GM12878 (cell line): Measurements from ENCODE around the gene SDCCAG8. TPM values are rescaled to one million over a fixed set of nuclear protein-coding genes. Genes with fewer than 3 reads are reported as not detected.

Experiments used
- ATAC-seq: fragments of 200-7000 bp; cut with Tn5 transposase; 3 replicates; pipeline ENCODE4 v1.9.1; 2020; ENCODE audit warnings: mild to moderate bottlenecking, moderate library complexity
- BruUV-seq: library from RNA; stranded (reverse); fragments of 400-500 nt; replicated peaks from 2 replicates; lab custom pipeline; 2021; lab: Mats Ljungman, UMichigan
- CTCF ChIA-PET: fragments of 300-600 bp; sonication (Branson Sonifier 250); formaldehyde crosslinking; extraction: SDS; loops from one replicate; lab custom pipeline; 2021; ENCODE audit warnings: inconsistent platforms; lab: Yijun Ruan, JAX
- POLR2A ChIA-PET: fragments of 350-600 bp; formaldehyde crosslinking; extraction: SDS; loops from one replicate; lab custom pipeline; 2021; ENCODE audit warnings: inconsistent platforms; lab: Charles Lee
- RAD21 ChIA-PET: fragments of 300-600 bp; sonication (Branson Sonifier 250); formaldehyde crosslinking; loops from one replicate; lab custom pipeline; 2023; ENCODE audit warnings: antibody characterized with exemption; ENCODE audit not compliant: unreplicated experiment; lab: Charles Lee
- SMC1A ChIA-PET: fragments of 300-600 bp; sonication (Branson Sonifier 250); formaldehyde crosslinking; loops from one replicate; lab custom pipeline; 2023; ENCODE audit not compliant: unreplicated experiment, uncharacterized antibody; lab: Charles Lee
- DNase-seq: peaks from one replicate; pipeline ENCODE4 v3.0.0-alpha.2; 2011; ENCODE audit warnings: low read depth, low spot score
- FAIRE-seq: peaks from 3 replicates; lab custom pipeline; 2011; peaks lifted over from hg19 to GRCh38; lab: Jason Lieb, UNC
- H2AFZ ChIP-seq: 2 replicates; pipeline ENCODE4 v1.6.0; 2011; ENCODE audit warnings: low read depth, low read length, control low read depth; ENCODE audit not compliant: control insufficient read depth
- H3K27ac ChIP-seq: 2 replicates; pipeline ENCODE4 v1.5.1; 2011; ENCODE audit warnings: control low read depth; ENCODE audit not compliant: control insufficient read depth, insufficient read depth
- H3K27me3 ChIP-seq, 2 experiments: replicated peaks in 1 of 2; 2 replicates each; pipeline versions ENCODE4 v1.6.0 to v1.6.1; 2011; ENCODE audit warnings: low read length in 1 of 2; ENCODE audit not compliant: control insufficient read depth in 2 of 2, insufficient read depth in 2 of 2
- H3K36me3 ChIP-seq, 2 experiments: 2 replicates each; pipeline ENCODE4 v1.5.1; 2011; ENCODE audit warnings: low read length in 1 of 2; ENCODE audit not compliant: control insufficient read depth in 2 of 2, insufficient read depth in 2 of 2
- H3K4me1 ChIP-seq: 2 replicates; pipeline ENCODE4 v1.6.1; 2011; ENCODE audit warnings: mild to moderate bottlenecking, low read length, moderate library complexity, mixed read lengths; ENCODE audit not compliant: control insufficient read depth, insufficient read depth
- H3K4me2 ChIP-seq: 2 replicates; pipeline ENCODE4 v1.6.0; 2011; ENCODE audit warnings: control low read depth; ENCODE audit not compliant: control insufficient read depth, insufficient read depth
- H3K4me3 ChIP-seq: fragments of 200-600 bp; sonication (generic); 2 replicates; pipeline ENCODE4 v1.5.1; 2016
- H3K79me2 ChIP-seq: 2 replicates; pipeline ENCODE4 v1.6.0; 2011; ENCODE audit warnings: low read length; ENCODE audit not compliant: control insufficient read depth, insufficient read depth
- H3K9ac ChIP-seq: 2 replicates; pipeline ENCODE4 v1.8.0; 2011; ENCODE audit warnings: low read length, control low read depth, mixed read lengths; ENCODE audit not compliant: control insufficient read depth, insufficient read depth
- H3K9me3 ChIP-seq: replicated peaks from 3 replicates; pipeline ENCODE4 v1.5.1; 2011; ENCODE audit warnings: mild to moderate bottlenecking, low read length; ENCODE audit not compliant: control insufficient read depth, insufficient read depth
- H4K20me1 ChIP-seq: 2 replicates; pipeline ENCODE4 v1.6.0; 2011; ENCODE audit not compliant: control insufficient read depth, insufficient read depth
- BACH1 ChIP-seq: fragments of 450-650 bp; IDR thresholded peaks from 2 replicates; pipeline ENCODE4 v1.6.1; 2017; ENCODE audit warnings: mild to moderate bottlenecking, borderline replicate concordance
- CREM ChIP-seq: IDR thresholded peaks from 2 replicates; pipeline ENCODE4 v1.6.1; 2014; ENCODE audit warnings: antibody characterized with exemption, low read depth
- ESRRA ChIP-seq: IDR thresholded peaks from 2 replicates; pipeline ENCODE4 v1.6.1; 2012; ENCODE audit warnings: mild to moderate bottlenecking, low read length, improper control_type of control experiment
- JUND ChIP-seq: IDR thresholded peaks from 2 replicates; pipeline ENCODE4 v1.6.1; 2012; ENCODE audit warnings: low read depth, mild to moderate bottlenecking, low read length, improper control_type of control experiment, moderate library complexity
- LARP7 ChIP-seq: fragments of 450-650 bp; IDR thresholded peaks from 2 replicates; pipeline ENCODE4 v1.6.1; 2017; ENCODE audit warnings: mild to moderate bottlenecking
- NFYA ChIP-seq: IDR thresholded peaks from 2 replicates; pipeline ENCODE4 v1.6.1; 2011; ENCODE audit warnings: low read depth, mild to moderate bottlenecking, low read length, improper control_type of control experiment, borderline replicate concordance
- NR2C1 ChIP-seq: fragments of 450-650 bp; IDR thresholded peaks from 2 replicates; pipeline ENCODE4 v1.6.1; 2017; ENCODE audit warnings: antibody characterized with exemption, mild to moderate bottlenecking, moderate library complexity
- NR2C2 ChIP-seq: IDR thresholded peaks from 2 replicates; pipeline ENCODE4 v1.6.1; 2011; ENCODE audit warnings: borderline replicate concordance, low read depth; ENCODE audit not compliant: control insufficient read depth, insufficient read length
- RAD21 ChIP-seq: IDR thresholded peaks from 2 replicates; pipeline ENCODE4 v1.6.1; 2011; ENCODE audit warnings: mild to moderate bottlenecking, low read depth, low read length, moderate library complexity; ENCODE audit not compliant: insufficient read depth
- RAD51 ChIP-seq: fragments of 450-650 bp; IDR thresholded peaks from 2 replicates; pipeline ENCODE4 v1.6.1; 2016; ENCODE audit warnings: moderate library complexity, mild to moderate bottlenecking, inconsistent platforms
- RFX5 ChIP-seq: IDR thresholded peaks from 2 replicates; pipeline ENCODE4 v1.6.1; 2011; ENCODE audit warnings: low read depth, low read length, improper control_type of control experiment
- TAF1 ChIP-seq: IDR thresholded peaks from 2 replicates; pipeline ENCODE4 v1.6.1; 2011; ENCODE audit warnings: mild to moderate bottlenecking, low read depth, low read length, borderline replicate concordance
- TBL1XR1 ChIP-seq: IDR thresholded peaks from 2 replicates; pipeline ENCODE4 v1.6.1; 2012; ENCODE audit warnings: low read depth, low read length, improper control_type of control experiment
- TCF3 ChIP-seq: IDR thresholded peaks from 2 replicates; pipeline ENCODE4 v1.6.1; 2012; ENCODE audit warnings: low read depth, mild to moderate bottlenecking, low read length, borderline replicate concordance; ENCODE audit not compliant: insufficient read depth
- whole genome bisulfite sequencing: methylation state at CpG from one replicate; pipeline ENCODE4 v1.1.6; 2016; ENCODE audit warnings: low lambda C conversion rate; ENCODE audit not compliant: insufficient replicate concordance, insufficient coverage; ENCODE audit errors: missing lambda C conversion rate; 5-methylcytosine and 5-hydroxymethylcytosine counted together
- in situ Hi-C: fragments of 300-500 bp; cut with MboI; formaldehyde crosslinking; loops from 9 replicates; pipeline ENCODE4 v1.14.3; 2018; ENCODE audit warnings: mixed read lengths
- intact Hi-C: fragments of 100-400 bp; cut with micrococcal nuclease; formaldehyde crosslinking; loops from one replicate; pipeline ENCODE4 v1.14.2; 2022; ENCODE audit not compliant: unreplicated experiment
- polyA plus RNA-seq, 11 experiments: library from polyadenylated mRNA; depleted of rRNA in 4 of 11; unstranded in 6 of 11; stranded (reverse) in 5 of 11; fragments of >200 nt; fragmentation: Nextera tagmentation in 4 of 11; fragmentation: Illumina TruSeq in 1 of 11; extraction: Ambion mirVana in 4 of 11; extraction: Trizol in 1 of 11; gene quantifications; 1 replicate in 1 of 11; 2 replicates in 10 of 11; pipeline versions ENCODE4 v1.2.1 to v1.2.3, GENCODE V29; 2011 to 2016; ENCODE audit warnings: inconsistent platforms in 2 of 11, missing spikeins in 2 of 11, low read depth in 1 of 11
- total RNA-seq, 4 experiments: library from RNA; depleted of rRNA in 3 of 4; stranded (reverse); fragments of >200 nt in 3 of 4; fragmentation: Illumina TruSeq in 1 of 4; extraction: Trizol in 1 of 4; gene quantifications; 2 replicates each; pipeline versions ENCODE4 v1.2.1 to v1.2.3, GENCODE V29; 2013 to 2021
- TF ChIP-seq, protein P1 (sequence below): fragments of 450-650 bp; conservative IDR thresholded peaks from 2 replicates; pipeline ENCODE4 v1.6.1; 2017; ENCODE audit warnings: mild to moderate bottlenecking, moderate library complexity
- TF ChIP-seq, protein P2 (sequence below): fragments of 450-650 bp; formaldehyde crosslinking; IDR thresholded peaks from 2 replicates; pipeline ENCODE4 v1.4.0; 2020; ENCODE audit warnings: mild to moderate bottlenecking, moderate library complexity
- TF ChIP-seq, protein P3 (sequence below): IDR thresholded peaks from 2 replicates; pipeline ENCODE4 v1.6.1; 2012; ENCODE audit warnings: low read depth, low read length, improper control_type of control experiment

Gene SDCCAG8
- total and polyA plus RNA-seq, 10 of the 15 experiments (the other 5 are each of a cell fraction or from before 2014, with no cell fraction given): 15.0 to 25.6 (median 20.6) TPM

DNA sequence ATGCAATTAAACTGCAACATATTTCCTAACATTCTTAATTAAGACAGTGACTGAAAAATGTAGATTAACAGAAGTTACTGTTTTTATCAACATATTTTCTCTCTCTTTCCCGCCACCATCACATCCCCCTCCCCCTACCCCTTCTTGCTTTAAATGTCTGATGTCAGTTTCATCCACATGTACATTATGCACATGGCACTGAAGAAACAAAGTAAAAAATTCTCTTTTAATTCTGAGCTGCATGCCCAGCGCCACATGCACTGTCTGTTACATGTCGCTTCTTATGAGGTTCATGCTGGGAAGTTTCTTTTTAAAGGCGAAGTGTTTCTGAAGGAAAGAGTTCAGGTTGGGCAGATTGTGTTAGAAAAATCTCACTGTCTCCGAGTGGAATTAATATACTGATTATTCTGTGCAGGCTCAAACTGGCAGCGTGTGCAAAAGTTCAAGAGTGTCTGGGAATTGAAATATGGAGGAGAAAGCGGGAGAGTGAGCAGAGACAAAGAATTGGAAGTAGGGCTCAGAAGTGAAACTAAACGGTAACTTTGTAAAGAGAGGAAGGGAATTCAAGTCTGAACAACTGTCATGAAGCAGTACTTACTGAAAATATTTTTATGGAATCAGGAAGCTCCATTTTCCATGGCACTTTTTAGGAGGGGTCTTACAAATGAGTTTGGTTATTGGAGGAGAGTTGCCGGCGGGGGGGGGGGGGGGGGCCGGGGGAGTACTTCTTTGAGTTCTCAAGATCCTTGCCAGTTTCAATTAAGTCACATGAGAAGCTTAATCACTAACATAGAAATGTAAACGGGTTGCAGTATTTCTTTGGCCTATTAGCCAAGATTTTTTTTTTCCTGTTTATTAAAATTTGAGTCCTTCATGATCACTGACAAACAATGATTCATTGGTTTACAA, 217.6 kb downstream of the SDCCAG8 start:
- ATAC-seq (no peak), DNase-seq (no peak), FAIRE-seq (no peak)
- Histone ChIP-seq H3K9ac (no peak overlapping the region), H4K20me1 (no peaks in the 10 kb centered on the region), H2AFZ (no peak overlapping the region), H3K79me2 (no peaks in the 10 kb centered on the region), H3K27me3 (no peaks in the 10 kb centered on the region), H3K36me3 (no peaks in the 10 kb centered on the region), H3K4me2 (no peak overlapping the region), H3K4me3 (no peak overlapping the region), H3K4me1 (peaks cover 7% of the 10 kb centered on the region; the same call in 1 of the 2 replicates), H3K27ac (no peak overlapping the region), H3K9me3 (no peaks in the 10 kb centered on the region)
- POLR2A ChIA-PET: no interaction called here
- 67% methylated on average over 12 of the region's 12 CpGs for WGBS
- SMC1A ChIA-PET: interaction anchor here (0.6 kb wide), 1 partner anchor 96 kb away, joined by 3 read pairs; no protein-coding TSS in a partner anchor
- intact Hi-C loops (no loop called here), in situ Hi-C loops (no loop called here)
- BruUV-seq: no TSS peak
- RAD21 ChIA-PET: no interaction called here
- CTCF ChIA-PET: no interaction called here
- TF ChIP-seq, protein P1, sequence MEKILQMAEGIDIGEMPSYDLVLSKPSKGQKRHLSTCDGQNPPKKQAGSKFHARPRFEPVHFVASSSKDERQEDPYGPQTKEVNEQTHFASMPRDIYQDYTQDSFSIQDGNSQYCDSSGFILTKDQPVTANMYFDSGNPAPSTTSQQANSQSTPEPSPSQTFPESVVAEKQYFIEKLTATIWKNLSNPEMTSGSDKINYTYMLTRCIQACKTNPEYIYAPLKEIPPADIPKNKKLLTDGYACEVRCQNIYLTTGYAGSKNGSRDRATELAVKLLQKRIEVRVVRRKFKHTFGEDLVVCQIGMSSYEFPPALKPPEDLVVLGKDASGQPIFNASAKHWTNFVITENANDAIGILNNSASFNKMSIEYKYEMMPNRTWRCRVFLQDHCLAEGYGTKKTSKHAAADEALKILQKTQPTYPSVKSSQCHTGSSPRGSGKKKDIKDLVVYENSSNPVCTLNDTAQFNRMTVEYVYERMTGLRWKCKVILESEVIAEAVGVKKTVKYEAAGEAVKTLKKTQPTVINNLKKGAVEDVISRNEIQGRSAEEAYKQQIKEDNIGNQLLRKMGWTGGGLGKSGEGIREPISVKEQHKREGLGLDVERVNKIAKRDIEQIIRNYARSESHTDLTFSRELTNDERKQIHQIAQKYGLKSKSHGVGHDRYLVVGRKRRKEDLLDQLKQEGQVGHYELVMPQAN: no peak
- no peak for TF ChIP-seq NFYA
- TF ChIP-seq CREM: no peak
- TF ChIP-seq JUND: no peak
- TF ChIP-seq RFX5: no peak
- no peak for TF ChIP-seq NR2C2
- no peak for TF ChIP-seq TAF1
- TF ChIP-seq TCF3: no peak
- TF ChIP-seq, protein P2, sequence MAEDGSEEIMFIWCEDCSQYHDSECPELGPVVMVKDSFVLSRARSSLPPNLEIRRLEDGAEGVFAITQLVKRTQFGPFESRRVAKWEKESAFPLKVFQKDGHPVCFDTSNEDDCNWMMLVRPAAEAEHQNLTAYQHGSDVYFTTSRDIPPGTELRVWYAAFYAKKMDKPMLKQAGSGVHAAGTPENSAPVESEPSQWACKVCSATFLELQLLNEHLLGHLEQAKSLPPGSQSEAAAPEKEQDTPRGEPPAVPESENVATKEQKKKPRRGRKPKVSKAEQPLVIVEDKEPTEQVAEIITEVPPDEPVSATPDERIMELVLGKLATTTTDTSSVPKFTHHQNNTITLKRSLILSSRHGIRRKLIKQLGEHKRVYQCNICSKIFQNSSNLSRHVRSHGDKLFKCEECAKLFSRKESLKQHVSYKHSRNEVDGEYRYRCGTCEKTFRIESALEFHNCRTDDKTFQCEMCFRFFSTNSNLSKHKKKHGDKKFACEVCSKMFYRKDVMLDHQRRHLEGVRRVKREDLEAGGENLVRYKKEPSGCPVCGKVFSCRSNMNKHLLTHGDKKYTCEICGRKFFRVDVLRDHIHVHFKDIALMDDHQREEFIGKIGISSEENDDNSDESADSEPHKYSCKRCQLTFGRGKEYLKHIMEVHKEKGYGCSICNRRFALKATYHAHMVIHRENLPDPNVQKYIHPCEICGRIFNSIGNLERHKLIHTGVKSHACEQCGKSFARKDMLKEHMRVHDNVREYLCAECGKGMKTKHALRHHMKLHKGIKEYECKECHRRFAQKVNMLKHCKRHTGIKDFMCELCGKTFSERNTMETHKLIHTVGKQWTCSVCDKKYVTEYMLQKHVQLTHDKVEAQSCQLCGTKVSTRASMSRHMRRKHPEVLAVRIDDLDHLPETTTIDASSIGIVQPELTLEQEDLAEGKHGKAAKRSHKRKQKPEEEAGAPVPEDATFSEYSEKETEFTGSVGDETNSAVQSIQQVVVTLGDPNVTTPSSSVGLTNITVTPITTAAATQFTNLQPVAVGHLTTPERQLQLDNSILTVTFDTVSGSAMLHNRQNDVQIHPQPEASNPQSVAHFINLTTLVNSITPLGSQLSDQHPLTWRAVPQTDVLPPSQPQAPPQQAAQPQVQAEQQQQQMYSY (CRISPR knock-in tag): no peak
- no peak for TF ChIP-seq RAD51
- TF ChIP-seq NR2C1: no peak
- no peak for TF ChIP-seq LARP7
- no peak for TF ChIP-seq BACH1
- no peak for TF ChIP-seq ESRRA
- TF ChIP-seq TBL1XR1: no peak
- TF ChIP-seq RAD21: no peak
- TF ChIP-seq, protein P3, sequence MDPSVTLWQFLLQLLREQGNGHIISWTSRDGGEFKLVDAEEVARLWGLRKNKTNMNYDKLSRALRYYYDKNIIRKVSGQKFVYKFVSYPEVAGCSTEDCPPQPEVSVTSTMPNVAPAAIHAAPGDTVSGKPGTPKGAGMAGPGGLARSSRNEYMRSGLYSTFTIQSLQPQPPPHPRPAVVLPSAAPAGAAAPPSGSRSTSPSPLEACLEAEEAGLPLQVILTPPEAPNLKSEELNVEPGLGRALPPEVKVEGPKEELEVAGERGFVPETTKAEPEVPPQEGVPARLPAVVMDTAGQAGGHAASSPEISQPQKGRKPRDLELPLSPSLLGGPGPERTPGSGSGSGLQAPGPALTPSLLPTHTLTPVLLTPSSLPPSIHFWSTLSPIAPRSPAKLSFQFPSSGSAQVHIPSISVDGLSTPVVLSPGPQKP: no peak
